ENCODE measurements around the gene FNDC8. TPM values are rescaled to one million over a fixed set of nuclear protein-coding genes. Genes with fewer than 3 reads are reported as not detected.
A peak's percentile ranks its signal among the peaks of the same experiment; 100 is the strongest.

FNDC8 gene
- total and polyA plus RNA-seq, 9 of the 15 experiments (the other 6 are each of a cell fraction or from before 2014, with no cell fraction given), result 0.04 TPM; not detected in 8

DNA sequence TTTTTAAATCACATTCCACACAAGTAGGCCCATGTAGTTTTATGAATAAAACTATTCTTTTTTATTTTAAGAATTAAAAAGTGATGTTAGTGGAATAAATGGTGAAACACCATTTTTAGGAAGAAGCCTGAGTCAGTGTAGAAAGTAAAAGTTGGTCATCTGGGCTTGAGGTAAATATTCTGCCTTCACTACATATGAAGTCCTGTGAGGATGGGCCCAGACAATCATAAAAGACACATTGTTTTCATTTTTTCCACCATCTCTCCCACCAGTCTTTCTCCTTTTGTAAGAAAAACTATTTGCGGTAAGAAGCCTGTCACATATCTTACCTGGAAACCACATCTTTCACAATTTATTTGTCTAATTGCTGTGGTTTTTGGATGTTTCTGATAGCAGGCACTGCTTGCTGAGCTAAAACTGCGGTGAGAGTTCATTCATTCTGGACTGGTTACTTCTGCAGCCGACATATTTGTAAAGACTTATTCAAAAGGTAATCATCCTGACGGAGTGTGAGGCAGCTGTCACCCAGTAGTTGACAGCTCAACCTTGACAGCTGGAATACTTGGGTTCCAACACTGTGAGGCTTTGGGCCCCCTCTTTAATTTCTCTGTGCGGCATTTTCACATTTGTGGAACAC, 47.3 kb upstream of the FNDC8 start:
- Histone ChIP-seq H3K9me1 (ENCODE audit: control insufficient read depth, insufficient read depth, low read length) (no peaks in the 10 kb centered on the region), H3K36me3 (ENCODE audit: control insufficient read depth, insufficient read depth, low read length) (no peaks in the 10 kb centered on the region), H3K4me1 (replicated peaks in 1 of 2; ENCODE audit: control insufficient read depth in 2 of 2, insufficient read depth in 2 of 2, low read length in 2 of 2) (peaks cover 0 to 8% of the 10 kb centered on the region in 2 experiments; a peak in 2 of 5 replicates), H3K9me3 (replicated peaks; ENCODE audit: control insufficient read depth, insufficient read depth, low read depth, low read length) (no peaks in the 10 kb centered on the region), H2AFZ (ENCODE audit: low read depth, low read length) (no peak overlapping the region), H3K9ac (ENCODE audit: insufficient read depth in 1 of 2, low read depth in 2 of 2, low read length in 2 of 2) (no peak overlapping the region), H3K27me3 (ENCODE audit: control insufficient read depth in 2 of 2, insufficient read depth in 2 of 2, low read length in 2 of 2) (no peaks in the 10 kb centered on the region), H3K4me3 (no peak overlapping the region), H3K4me2 (ENCODE audit: insufficient read depth, low read length) (no peak overlapping the region), H4K20me1 (replicated peaks; ENCODE audit: control insufficient read depth, insufficient read depth, low read length) (peaks cover 8% of the 10 kb centered on the region; the same call in 1 of the 2 replicates), H3K79me2 (ENCODE audit: control insufficient read depth, insufficient read depth, low read length) (peaks cover 15% of the 10 kb centered on the region; the same call in 2 of the 3 replicates), H3K27ac (ENCODE audit: extremely low read depth, low read depth, low read length) (no peak overlapping the region)
- intact Hi-C loops (cut with micrococcal nuclease), result no loop called here
- no peak for FAIRE-seq
- in situ Hi-C loops (cut with MboI), result no loop called here
- BruUV-seq (replicated peaks), result no TSS peak
- no peak for DNase-seq (ENCODE audit: extremely low read depth in 1 of 4, low spot score in 3 of 4)
- ChIA-PET POLR2A (interaction anchor here (0.6 to 2.3 kb wide), 3 partner anchors 10 to 31 kb away, joined by 3 to 16 read pairs (median 3); partner anchors contain the start of gene RFFL), CTCF (ENCODE audit: low intra/inter-chr PET ratio) (no interaction called here)
- peak; percentile 32 for ATAC-seq
- WGBS (ENCODE audit: insufficient coverage, low coverage, missing lambda C conversion rate), result 10% methylated on average over 5 of the region's 5 CpGs
- TF ChIP-seq RCOR1 (IDR thresholded peaks at IDR 0.05; ENCODE audit: borderline replicate concordance in 1 of 2, low read depth in 2 of 2, low read length in 2 of 2) (peak in 1 of 2 experiments; percentile 67; a peak in 2 of 4 replicates), NFE2 (IDR thresholded peaks at IDR 0.05; ENCODE audit: low read depth) (no peak), TEAD4 (IDR thresholded peaks at IDR 0.05; ENCODE audit: low read length) (peak; percentile 43; the same call in 1 of the 2 replicates), TEAD4 (CRISPR knock-in tag; IDR thresholded peaks at IDR 0.05; ENCODE audit: borderline replicate concordance) (no peak), SNRNP70 (optimal IDR thresholded peaks at IDR 0.05; ENCODE audit: low read depth, low read length) (no peak), ZC3H4 (CRISPR knock-in tag; IDR thresholded peaks at IDR 0.05; ENCODE audit: borderline replicate concordance) (no peak), ZNF384 (IDR thresholded peaks at IDR 0.05; ENCODE audit: low read depth, low read length) (no peak), EGR1 (conservative IDR thresholded peaks at IDR 0.05) (no peak), ESRRA (IDR thresholded peaks at IDR 0.05; ENCODE audit: borderline replicate concordance, low read depth) (peak; percentile 85; the same call in 1 of the 2 replicates)
- TF ChIP-seq, protein P1, sequence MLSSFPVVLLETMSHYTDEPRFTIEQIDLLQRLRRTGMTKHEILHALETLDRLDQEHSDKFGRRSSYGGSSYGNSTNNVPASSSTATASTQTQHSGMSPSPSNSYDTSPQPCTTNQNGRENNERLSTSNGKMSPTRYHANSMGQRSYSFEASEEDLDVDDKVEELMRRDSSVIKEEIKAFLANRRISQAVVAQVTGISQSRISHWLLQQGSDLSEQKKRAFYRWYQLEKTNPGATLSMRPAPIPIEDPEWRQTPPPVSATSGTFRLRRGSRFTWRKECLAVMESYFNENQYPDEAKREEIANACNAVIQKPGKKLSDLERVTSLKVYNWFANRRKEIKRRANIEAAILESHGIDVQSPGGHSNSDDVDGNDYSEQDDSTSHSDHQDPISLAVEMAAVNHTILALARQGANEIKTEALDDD (IDR thresholded peaks at IDR 0.05), result 0 out of 2 replicates have a peak, but pooled peaks have one; percentile 27
- TF ChIP-seq, protein P2, sequence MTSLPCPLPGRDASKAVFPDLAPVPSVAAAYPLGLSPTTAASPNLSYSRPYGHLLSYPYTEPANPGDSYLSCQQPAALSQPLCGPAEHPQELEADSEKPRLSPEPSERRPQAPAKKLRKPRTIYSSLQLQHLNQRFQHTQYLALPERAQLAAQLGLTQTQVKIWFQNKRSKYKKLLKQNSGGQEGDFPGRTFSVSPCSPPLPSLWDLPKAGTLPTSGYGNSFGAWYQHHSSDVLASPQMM (CRISPR knock-in tag; IDR thresholded peaks at IDR 0.05), result no peak
- TF ChIP-seq, protein P3, sequence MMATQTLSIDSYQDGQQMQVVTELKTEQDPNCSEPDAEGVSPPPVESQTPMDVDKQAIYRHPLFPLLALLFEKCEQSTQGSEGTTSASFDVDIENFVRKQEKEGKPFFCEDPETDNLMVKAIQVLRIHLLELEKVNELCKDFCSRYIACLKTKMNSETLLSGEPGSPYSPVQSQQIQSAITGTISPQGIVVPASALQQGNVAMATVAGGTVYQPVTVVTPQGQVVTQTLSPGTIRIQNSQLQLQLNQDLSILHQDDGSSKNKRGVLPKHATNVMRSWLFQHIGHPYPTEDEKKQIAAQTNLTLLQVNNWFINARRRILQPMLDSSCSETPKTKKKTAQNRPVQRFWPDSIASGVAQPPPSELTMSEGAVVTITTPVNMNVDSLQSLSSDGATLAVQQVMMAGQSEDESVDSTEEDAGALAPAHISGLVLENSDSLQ (IDR thresholded peaks at IDR 0.05), result peak; percentile 17; the same call in 1 of the 2 replicates
